IMR-90 (cell line): ENCODE results near the gene TFCP2. TPM values are rescaled to one million over a fixed set of nuclear protein-coding genes. Genes with fewer than 3 reads are reported as not detected.

Experiments used
- ATAC-seq: fragments of 200-7000 bp; cut with Tn5 transposase; 2 replicates; pipeline ENCODE4 v1.9.1; 2020; ENCODE audit warnings: low read depth, mild to moderate bottlenecking, moderate library complexity
- BruUV-seq: library from RNA; stranded (reverse); fragments of 400-500 nt; replicated peaks from 2 replicates; lab custom pipeline; 2021; lab: Mats Ljungman, UMichigan
- CTCF ChIA-PET: fragments of 300-600 bp; formaldehyde crosslinking; extraction: SDS; loops from one replicate; lab custom pipeline; 2021; ENCODE audit warnings: antibody characterized with exemption; lab: Yijun Ruan, JAX
- POLR2A ChIA-PET: fragments of 300-600 bp; sonication (Branson Sonifier 250); formaldehyde crosslinking; loops from one replicate; lab custom pipeline; 2022; ENCODE audit warnings: antibody characterized with exemption; ENCODE audit not compliant: unreplicated experiment; lab: Charles Lee
- DNase-seq: peaks from one replicate; pipeline ENCODE4 v3.0.0; 2013
- H2AFZ ChIP-seq: replicated peaks from 2 replicates; pipeline ENCODE3; 2013; ENCODE audit warnings: low read length, mild to moderate bottlenecking; ENCODE audit not compliant: poor library complexity
- H2AK5ac ChIP-seq: 2 replicates; pipeline ENCODE4 v1.6.1; 2013; ENCODE audit warnings: low read depth, low read length, inconsistent platforms
- H2AK9ac ChIP-seq: replicated peaks from 2 replicates; pipeline ENCODE3; 2013; ENCODE audit warnings: mild to moderate bottlenecking, low read depth, low read length, moderate library complexity; ENCODE audit not compliant: poor library complexity
- H2BK120ac ChIP-seq: 2 replicates; pipeline ENCODE4 v1.6.1; 2013; ENCODE audit warnings: low read depth, low read length, inconsistent platforms
- H2BK15ac ChIP-seq: 3 replicates; pipeline ENCODE4 v1.6.1; 2013; ENCODE audit warnings: low read depth, low read length, inconsistent platforms
- H2BK20ac ChIP-seq: 2 replicates; pipeline ENCODE4 v1.6.1; 2013; ENCODE audit warnings: low read depth, mild to moderate bottlenecking, inconsistent platforms, low read length, moderate library complexity
- H2BK5ac ChIP-seq: 2 replicates; pipeline ENCODE4 v1.6.1; 2013; ENCODE audit warnings: mild to moderate bottlenecking, low read depth, low read length, inconsistent platforms; ENCODE audit not compliant: poor library complexity, severe bottlenecking
- H3K14ac ChIP-seq: replicated peaks from 2 replicates; pipeline ENCODE4 v1.6.1; 2013; ENCODE audit warnings: low read depth, low read length, inconsistent platforms
- H3K18ac ChIP-seq: 2 replicates; pipeline ENCODE4 v1.6.1; 2013; ENCODE audit warnings: low read depth, low read length, control low read depth
- H3K23ac ChIP-seq: 2 replicates; pipeline ENCODE4 v1.6.1; 2013; ENCODE audit warnings: low read depth, low read length, inconsistent platforms
- H3K27ac ChIP-seq: 2 replicates; pipeline ENCODE4 v1.5.1; 2013; ENCODE audit warnings: mild to moderate bottlenecking, control low read depth, low read length; ENCODE audit not compliant: insufficient read depth
- H3K27me3 ChIP-seq: 2 replicates; pipeline ENCODE4 v1.6.1; 2013; ENCODE audit warnings: low read length; ENCODE audit not compliant: control insufficient read depth, insufficient read depth
- H3K36me3 ChIP-seq: 2 replicates; pipeline ENCODE4 v1.6.1; 2013; ENCODE audit warnings: low read length, mixed read lengths; ENCODE audit not compliant: control insufficient read depth, insufficient read depth
- H3K4ac ChIP-seq: 2 replicates; pipeline ENCODE4 v1.6.1; 2013; ENCODE audit warnings: low read depth, low read length, inconsistent platforms
- H3K4me1 ChIP-seq: 2 replicates; pipeline ENCODE4 v1.6.1; 2013; ENCODE audit warnings: low read length, mixed read lengths; ENCODE audit not compliant: control insufficient read depth, insufficient read depth
- H3K4me2 ChIP-seq: 2 replicates; pipeline ENCODE4 v1.6.1; 2013; ENCODE audit warnings: low read depth, mild to moderate bottlenecking, control low read depth, low read length, moderate library complexity
- H3K4me3 ChIP-seq: 2 replicates; pipeline ENCODE4 v1.5.1; 2013; ENCODE audit warnings: low read depth, mild to moderate bottlenecking, control low read depth, low read length, moderate library complexity; ENCODE audit not compliant: insufficient read depth
- H3K56ac ChIP-seq: 2 replicates; pipeline ENCODE4 v1.6.1; 2013; ENCODE audit warnings: low read length, inconsistent platforms; ENCODE audit not compliant: insufficient read depth; ENCODE audit errors: extremely low read depth
- H3K79me1 ChIP-seq, 2 experiments: 2 replicates each; pipeline ENCODE4 v1.6.1; 2013; ENCODE audit warnings: low read length in 2 of 2, inconsistent platforms in 1 of 2, low read depth in 1 of 2
- H3K9ac ChIP-seq: 2 replicates; pipeline ENCODE4 v1.6.1; 2013; ENCODE audit warnings: low read depth, low read length, control low read depth
- H3K9me1 ChIP-seq: 2 replicates; pipeline ENCODE4 v1.6.1; 2013; ENCODE audit warnings: low read length, inconsistent platforms; ENCODE audit not compliant: insufficient read depth
- H3K9me3 ChIP-seq: 2 replicates; pipeline ENCODE4 v1.6.1; 2013; ENCODE audit warnings: low read length; ENCODE audit not compliant: control insufficient read depth, insufficient read depth
- H4K20me1 ChIP-seq: 2 replicates; pipeline ENCODE4 v1.6.1; 2013; ENCODE audit warnings: low read length, inconsistent platforms; ENCODE audit not compliant: insufficient read depth
- H4K5ac ChIP-seq: 2 replicates; pipeline ENCODE4 v1.6.1; 2013; ENCODE audit warnings: mild to moderate bottlenecking, low read depth, low read length, control low read depth
- H4K8ac ChIP-seq, 2 experiments: 2 replicates each; pipeline ENCODE4 v1.6.1; 2013; ENCODE audit warnings: low read depth in 2 of 2, low read length in 2 of 2, control low read depth in 1 of 2, inconsistent platforms in 1 of 2
- H4K91ac ChIP-seq: 2 replicates; pipeline ENCODE4 v1.6.1; 2013; ENCODE audit warnings: low read depth, low read length, inconsistent platforms; ENCODE audit not compliant: insufficient read depth
- BHLHE40 ChIP-seq: fragments of 150-350 bp; IDR thresholded peaks from 2 replicates; pipeline ENCODE4 v1.6.1; 2016; ENCODE audit warnings: mild to moderate bottlenecking, low read depth, low read length
- MAZ ChIP-seq: IDR thresholded peaks from 2 replicates; pipeline ENCODE4 v1.6.1; 2012; ENCODE audit warnings: low read depth, mild to moderate bottlenecking, low read length, improper control_type of control experiment, moderate library complexity, borderline replicate concordance
- MXI1 ChIP-seq: IDR thresholded peaks from 2 replicates; pipeline ENCODE4 v1.6.1; 2012; ENCODE audit warnings: low read depth, mild to moderate bottlenecking, low read length, moderate library complexity, borderline replicate concordance
- POLR2A ChIP-seq: IDR thresholded peaks from 2 replicates; pipeline ENCODE4 v1.6.1; 2012; ENCODE audit warnings: mild to moderate bottlenecking, low read depth, low read length
- RFX5 ChIP-seq: IDR thresholded peaks from 2 replicates; pipeline ENCODE4 v1.8.0; 2012; ENCODE audit warnings: low read depth, mild to moderate bottlenecking, low read length, moderate library complexity
- WGBS, 2 experiments: methylation state at CpG; one replicate each; pipeline versions ENCODE4 v1.1.5 to v1.1.7; 2013; ENCODE audit warnings: missing lambda C conversion rate in 2 of 2; ENCODE audit not compliant: insufficient read length in 1 of 2; ENCODE audit errors: extremely low coverage in 2 of 2; 5-methylcytosine and 5-hydroxymethylcytosine counted together
- dilution Hi-C: fragments of 300-500 bp; cut with HindIII; formaldehyde crosslinking; loops from one replicate; pipeline ENCODE4 v1.14.3; 2018; ENCODE audit warnings: low sequenced_read_pairs; ENCODE audit not compliant: unreplicated experiment
- in situ Hi-C: fragments of 300-500 bp; cut with MboI; formaldehyde crosslinking; loops from 3 replicates; pipeline ENCODE4 v1.14.3; 2019; ENCODE audit warnings: low sequenced_read_pairs, inconsistent platforms, mixed read lengths
- intact Hi-C: fragments of 100-400 bp; cut with micrococcal nuclease; formaldehyde crosslinking; loops from 2 replicates; pipeline ENCODE4 v1.10.0; 2022
- polyA plus RNA-seq, 3 experiments: library from polyadenylated mRNA; depleted of rRNA; stranded (reverse); fragments of >200 nt; gene quantifications; 2 replicates each; pipeline ENCODE4 v1.2.3, GENCODE V29; 2012; ENCODE audit warnings: low replicate concordance in 1 of 3
- total RNA-seq: library from RNA; depleted of rRNA; stranded (reverse); fragments of >200 nt; gene quantifications from 2 replicates; pipeline ENCODE4 v1.2.3, GENCODE V29; 2012
- TF ChIP-seq, protein P1 (sequence below): conservative IDR thresholded peaks from 2 replicates; pipeline ENCODE4 v1.5.1; 2012; ENCODE audit warnings: mild to moderate bottlenecking, low read depth, low read length, improper control_type of control experiment

TFCP2 gene
- total and polyA plus RNA-seq, 2 of the 4 experiments (the other 2 are of a cell fraction), result 10.0 to 15.4 TPM

DNA sequence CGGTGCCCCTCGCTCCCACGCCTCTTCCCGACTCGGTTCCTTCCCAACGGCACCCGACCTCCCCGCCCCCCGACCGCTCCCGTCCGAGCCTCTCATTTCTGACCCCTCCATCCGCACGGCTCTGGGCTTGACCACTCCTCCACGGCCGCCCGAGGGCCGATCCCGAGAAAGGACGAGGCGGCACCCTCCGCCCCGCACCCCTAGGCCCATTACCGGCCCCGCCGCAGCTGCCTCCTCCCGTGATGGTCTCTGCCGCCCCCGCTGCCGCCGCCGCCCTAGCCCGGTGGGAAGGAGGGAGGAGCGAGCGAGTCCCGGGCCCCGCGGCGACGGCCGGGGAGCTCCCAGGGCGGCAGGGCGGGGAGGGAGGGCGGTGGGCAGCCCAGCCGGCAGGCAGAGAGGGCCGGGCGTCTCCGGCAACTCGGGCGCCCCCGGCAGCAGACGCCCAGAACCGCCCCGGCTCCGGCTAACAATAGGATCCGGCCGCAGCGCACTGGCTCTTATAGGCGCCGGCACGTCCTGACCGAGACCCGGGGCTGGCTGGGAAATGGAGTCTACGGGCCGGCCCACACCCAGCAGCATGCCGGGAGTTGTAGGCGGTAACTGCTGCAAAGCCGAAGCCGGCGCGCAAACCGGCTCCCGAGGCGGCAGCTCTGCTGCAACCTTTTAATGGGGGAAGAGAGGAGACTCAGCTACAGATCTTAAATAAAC, 89.7 kb downstream of the TFCP2 start, which contains the start of gene CSRNP2:
Gene CSRNP2, minus strand, starts transcription at position 471 of the 708 bp plus-strand sequence. CDS start 7,035 bp downstream, outside the sequence.
- H3K9me3 ChIP-seq, result no peaks in the 10 kb centered on the region
- H2AK9ac ChIP-seq, result peak within 1 kb of the TSS; percentile 83
- no peaks in the 10 kb centered on the region for H3K27me3 ChIP-seq
- DNase-seq (peak; percentile 93), ATAC-seq (peak; percentile 98)
- dilution Hi-C loops, result no loop called here
- no peak within 1 kb of the TSS; the same call in 1 of the 2 replicates for H3K18ac ChIP-seq
- peaks cover 2% of the 10 kb centered on the region; the same call in 1 of the 2 replicates for H3K4me1 ChIP-seq
- peak within 1 kb of the TSS; percentile 76 for H3K9ac ChIP-seq
- peak within 1 kb of the TSS; percentile 91 for H2AFZ ChIP-seq
- H4K5ac ChIP-seq, result peak within 1 kb of the TSS; percentile 50
- peak within 1 kb of the TSS; percentile 96 for H3K4me2 ChIP-seq
- CTCF ChIA-PET, result interaction anchor here (0.5 to 1.3 kb wide), 2 partner anchors 258 to 760 kb away, joined by 3 to 5 read pairs; no protein-coding TSS in a partner anchor
- peaks cover 32% of the 10 kb centered on the region for H4K20me1 ChIP-seq
- H2AK5ac ChIP-seq, result peak within 1 kb of the TSS; percentile 38; the same call in 1 of the 2 replicates
- H3K9me1 ChIP-seq, result no peaks in the 10 kb centered on the region
- H3K79me1 ChIP-seq, result peaks cover 6 to 33% of the 10 kb centered on the region in 2 experiments; a peak in 3 of 4 replicates
- H3K23ac ChIP-seq, result peak within 1 kb of the TSS; percentile 89
- no peak within 1 kb of the TSS for H2BK20ac ChIP-seq
- no peaks in the 10 kb centered on the region for H3K36me3 ChIP-seq
- intact Hi-C loops, result loop anchor here (5.0 to 10.0 kb wide), 2 partner anchors 154 to 262 kb away; partner anchors contain the start of genes CELA1 and DAZAP2
- TF ChIP-seq BHLHE40 (peak; percentile 6; the same call in 1 of the 2 replicates), RFX5 (no peak), POLR2A (peak; percentile 100), MXI1 (peak; percentile 38; the same call in 1 of the 2 replicates), MAZ (peak; percentile 47; the same call in 1 of the 2 replicates)
- TF ChIP-seq, protein P1, sequence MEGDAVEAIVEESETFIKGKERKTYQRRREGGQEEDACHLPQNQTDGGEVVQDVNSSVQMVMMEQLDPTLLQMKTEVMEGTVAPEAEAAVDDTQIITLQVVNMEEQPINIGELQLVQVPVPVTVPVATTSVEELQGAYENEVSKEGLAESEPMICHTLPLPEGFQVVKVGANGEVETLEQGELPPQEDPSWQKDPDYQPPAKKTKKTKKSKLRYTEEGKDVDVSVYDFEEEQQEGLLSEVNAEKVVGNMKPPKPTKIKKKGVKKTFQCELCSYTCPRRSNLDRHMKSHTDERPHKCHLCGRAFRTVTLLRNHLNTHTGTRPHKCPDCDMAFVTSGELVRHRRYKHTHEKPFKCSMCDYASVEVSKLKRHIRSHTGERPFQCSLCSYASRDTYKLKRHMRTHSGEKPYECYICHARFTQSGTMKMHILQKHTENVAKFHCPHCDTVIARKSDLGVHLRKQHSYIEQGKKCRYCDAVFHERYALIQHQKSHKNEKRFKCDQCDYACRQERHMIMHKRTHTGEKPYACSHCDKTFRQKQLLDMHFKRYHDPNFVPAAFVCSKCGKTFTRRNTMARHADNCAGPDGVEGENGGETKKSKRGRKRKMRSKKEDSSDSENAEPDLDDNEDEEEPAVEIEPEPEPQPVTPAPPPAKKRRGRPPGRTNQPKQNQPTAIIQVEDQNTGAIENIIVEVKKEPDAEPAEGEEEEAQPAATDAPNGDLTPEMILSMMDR, result 0 out of 2 replicates have a peak, but pooled peaks have one; percentile 17
- POLR2A ChIA-PET, result interaction anchor here (0.6 to 1.0 kb wide), 9 partner anchors 13 to 284 kb away, joined by 3 to 13 read pairs (median 4); partner anchors contain the start of gene DAZAP2
- in situ Hi-C loops, result loop anchor here (10.0 kb wide), 1 partner anchor 262 kb away; the partner anchor contains the start of gene CELA1
- 0 out of 2 replicates have a peak within 1 kb of the TSS, but pooled peaks have one; percentile 4 for H2BK120ac ChIP-seq
- H4K8ac ChIP-seq, result peak within 1 kb of the TSS; percentile 78 to 82
- WGBS, 2 experiments, result 1% methylated on average over 20 of the region's 74 CpGs; no CpG with 5 or more reads in 1 of the 2 experiments
- peak within 1 kb of the TSS; percentile 80 for H3K4ac ChIP-seq
- no TSS peak for BruUV-seq
- H4K91ac ChIP-seq, result peak within 1 kb of the TSS; percentile 36
- H2BK15ac ChIP-seq, result no peak within 1 kb of the TSS
- H3K27ac ChIP-seq, result peak within 1 kb of the TSS; percentile 66
- H3K14ac ChIP-seq, result peak within 1 kb of the TSS; percentile 64
- peak within 1 kb of the TSS; percentile 37; the same call in 1 of the 2 replicates for H3K56ac ChIP-seq
- H2BK5ac ChIP-seq, result peak within 1 kb of the TSS; percentile 51
- H3K4me3 ChIP-seq, result peak within 1 kb of the TSS; percentile 74
